Transverse colon (tissue), 4 donors: Measurements from ENCODE around the gene MAP3K14.

ENCODE experiments used
- EP300 ChIP-seq: sonication (generic); formaldehyde crosslinking; IDR thresholded peaks from one replicate; pipeline ENCODE4 v1.6.1; 2017; ENCODE audit warnings: antibody characterized with exemption, low read depth
- POLR2A ChIP-seq: fragments of 450-650 bp; IDR thresholded peaks from one replicate; pipeline ENCODE4 v1.6.1; 2016; ENCODE audit warnings: antibody characterized with exemption, mild to moderate bottlenecking, moderate library complexity
- POLR2AphosphoS5 ChIP-seq, 3 donors: sonication (generic); formaldehyde crosslinking; IDR thresholded peaks; one replicate each; pipeline ENCODE4 v1.6.1; 2016; ENCODE audit warnings: antibody characterized with exemption in 3 of 3
- TF ChIP-seq, protein P1 (sequence below), 5 experiments: fragments of 200-600 bp in 3 of 5; fragments of 450-650 bp in 2 of 5; sonication (generic) in 3 of 5; IDR thresholded peaks; 1 replicate in 2 of 5; 2 replicates in 3 of 5; pipeline ENCODE4 v1.5.1; 2016 to 2017; ENCODE audit warnings: antibody characterized with exemption in 5 of 5, inconsistent platforms in 3 of 5, mild to moderate bottlenecking in 2 of 5, moderate library complexity in 1 of 5

DNA sequence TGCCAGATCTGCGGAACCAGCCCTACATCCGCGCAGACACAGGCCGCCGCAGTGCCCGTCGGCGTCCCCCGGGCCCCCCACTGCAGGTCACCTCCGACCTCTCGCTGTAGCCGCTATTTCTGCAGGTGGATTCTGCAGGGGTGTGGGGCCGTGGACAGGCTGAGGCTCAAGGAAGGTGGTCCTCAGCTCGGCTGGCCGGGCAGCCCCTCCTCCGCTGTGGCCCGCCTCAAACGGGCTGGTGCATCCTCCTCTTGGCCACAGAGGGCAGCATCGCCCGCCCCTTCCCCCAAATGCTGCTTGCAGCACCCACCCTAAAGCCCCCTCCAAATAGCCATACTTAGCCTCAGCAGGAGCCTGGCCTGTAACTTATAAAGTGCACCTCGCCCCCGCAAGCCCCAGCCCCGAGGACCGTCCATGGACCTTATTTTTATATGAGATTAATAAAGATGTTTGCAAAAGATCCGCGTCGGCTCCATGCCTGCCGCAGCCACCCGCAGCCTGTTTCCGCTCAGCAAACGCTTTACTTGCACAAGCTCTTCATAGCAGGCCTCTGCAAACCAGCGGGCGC is 69.9 kb downstream of the MAP3K14 start:
- TF ChIP-seq, protein P1, sequence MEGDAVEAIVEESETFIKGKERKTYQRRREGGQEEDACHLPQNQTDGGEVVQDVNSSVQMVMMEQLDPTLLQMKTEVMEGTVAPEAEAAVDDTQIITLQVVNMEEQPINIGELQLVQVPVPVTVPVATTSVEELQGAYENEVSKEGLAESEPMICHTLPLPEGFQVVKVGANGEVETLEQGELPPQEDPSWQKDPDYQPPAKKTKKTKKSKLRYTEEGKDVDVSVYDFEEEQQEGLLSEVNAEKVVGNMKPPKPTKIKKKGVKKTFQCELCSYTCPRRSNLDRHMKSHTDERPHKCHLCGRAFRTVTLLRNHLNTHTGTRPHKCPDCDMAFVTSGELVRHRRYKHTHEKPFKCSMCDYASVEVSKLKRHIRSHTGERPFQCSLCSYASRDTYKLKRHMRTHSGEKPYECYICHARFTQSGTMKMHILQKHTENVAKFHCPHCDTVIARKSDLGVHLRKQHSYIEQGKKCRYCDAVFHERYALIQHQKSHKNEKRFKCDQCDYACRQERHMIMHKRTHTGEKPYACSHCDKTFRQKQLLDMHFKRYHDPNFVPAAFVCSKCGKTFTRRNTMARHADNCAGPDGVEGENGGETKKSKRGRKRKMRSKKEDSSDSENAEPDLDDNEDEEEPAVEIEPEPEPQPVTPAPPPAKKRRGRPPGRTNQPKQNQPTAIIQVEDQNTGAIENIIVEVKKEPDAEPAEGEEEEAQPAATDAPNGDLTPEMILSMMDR (IDR thresholded peaks at IDR 0.05), result peak in 4 of 5 experiments; percentile 28 to 44 (median 36)
- no peak for TF ChIP-seq POLR2A
- no peak for TF ChIP-seq POLR2AphosphoS5 (IDR thresholded peaks at IDR 0.05)
- TF ChIP-seq EP300, result no peak
